ENCODE measurements around the gene SRPK3.
A peak's percentile ranks its signal among the peaks of the same experiment; 100 is the strongest.

The SRPK3 gene

DNA sequence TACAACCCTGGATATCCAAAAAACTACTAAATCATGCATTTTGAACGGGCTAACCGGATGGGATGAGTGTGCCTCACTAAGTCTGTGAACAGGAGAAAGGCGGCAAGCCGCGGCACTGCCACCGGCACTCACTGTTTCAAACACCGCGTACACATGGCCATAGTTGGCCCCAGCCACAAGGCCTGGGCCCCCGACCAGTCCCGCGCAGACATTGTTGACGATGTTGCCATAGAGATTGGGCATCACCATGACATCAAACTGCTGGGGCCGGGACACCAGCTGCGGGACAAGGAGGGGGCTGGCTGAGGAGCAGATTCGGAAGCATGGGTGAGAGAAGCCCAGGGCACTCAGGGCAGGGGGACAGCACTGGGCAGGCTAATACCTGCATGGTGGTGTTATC, 5.8 kb downstream of the SRPK3 start:
- peaks cover 0 to 35% of the 10 kb centered on the region in 2 donors for H3K36me3 ChIP-seq (ENCODE audit: control insufficient read depth in 1 of 2, insufficient read depth in 2 of 2, low read length in 2 of 2)
- H3K9me3 ChIP-seq (ENCODE audit: control insufficient read depth in 1 of 2, low read length in 2 of 2), result no peaks in the 10 kb centered on the region
- H3K27me3 ChIP-seq (ENCODE audit: control insufficient read depth in 1 of 2, insufficient read depth in 2 of 2, low read length in 2 of 2), result no peaks in the 10 kb centered on the region
- no peak overlapping the region for H3K9ac ChIP-seq (ENCODE audit: low read depth in 1 of 2, low read length in 2 of 2)
- no peaks in the 10 kb centered on the region for H3K4me1 ChIP-seq (ENCODE audit: control insufficient read depth in 1 of 2, insufficient read depth in 2 of 2, low read length in 2 of 2)
- no peak overlapping the region for H3K27ac ChIP-seq (ENCODE audit: low read depth, low read length)
- no peak overlapping the region for H3K4me3 ChIP-seq (ENCODE audit: low read depth in 1 of 2, low read length in 2 of 2)

DNA sequence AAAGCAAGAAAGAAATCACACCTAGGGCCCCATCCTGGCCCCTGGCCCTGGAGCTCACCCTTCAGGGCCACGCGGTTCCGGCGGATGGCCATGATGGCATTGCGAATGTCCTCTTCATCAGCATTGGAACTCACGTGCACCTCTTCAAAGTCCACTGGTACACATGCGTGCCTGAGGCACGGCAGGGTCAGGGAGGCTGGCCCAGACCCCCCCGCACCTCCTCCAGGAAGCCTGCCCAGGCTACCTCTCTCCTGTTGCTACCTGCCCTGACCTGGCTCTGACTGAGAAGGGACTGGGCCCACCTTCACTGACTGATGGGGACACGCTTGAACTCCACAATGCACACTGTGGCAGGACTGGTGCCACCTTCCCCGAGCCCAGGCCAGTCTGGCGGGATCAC, 8.8 kb downstream of the SRPK3 start:
- Histone ChIP-seq H3K4me1 (ENCODE audit: control insufficient read depth in 1 of 2, insufficient read depth in 2 of 2, low read length in 2 of 2) (peaks cover 12 to 13% of the 10 kb centered on the region in 2 donors), H3K27ac (ENCODE audit: low read depth, low read length) (no peak overlapping the region), H3K36me3 (ENCODE audit: control insufficient read depth in 1 of 2, insufficient read depth in 2 of 2, low read length in 2 of 2) (peaks cover 0 to 35% of the 10 kb centered on the region in 2 donors), H3K9me3 (ENCODE audit: control insufficient read depth in 1 of 2, low read length in 2 of 2) (no peaks in the 10 kb centered on the region), H3K9ac (ENCODE audit: low read depth in 1 of 2, low read length in 2 of 2) (no peak overlapping the region), H3K27me3 (ENCODE audit: control insufficient read depth in 1 of 2, insufficient read depth in 2 of 2, low read length in 2 of 2) (no peaks in the 10 kb centered on the region), H3K4me3 (ENCODE audit: low read depth in 1 of 2, low read length in 2 of 2) (no peak overlapping the region)

DNA sequence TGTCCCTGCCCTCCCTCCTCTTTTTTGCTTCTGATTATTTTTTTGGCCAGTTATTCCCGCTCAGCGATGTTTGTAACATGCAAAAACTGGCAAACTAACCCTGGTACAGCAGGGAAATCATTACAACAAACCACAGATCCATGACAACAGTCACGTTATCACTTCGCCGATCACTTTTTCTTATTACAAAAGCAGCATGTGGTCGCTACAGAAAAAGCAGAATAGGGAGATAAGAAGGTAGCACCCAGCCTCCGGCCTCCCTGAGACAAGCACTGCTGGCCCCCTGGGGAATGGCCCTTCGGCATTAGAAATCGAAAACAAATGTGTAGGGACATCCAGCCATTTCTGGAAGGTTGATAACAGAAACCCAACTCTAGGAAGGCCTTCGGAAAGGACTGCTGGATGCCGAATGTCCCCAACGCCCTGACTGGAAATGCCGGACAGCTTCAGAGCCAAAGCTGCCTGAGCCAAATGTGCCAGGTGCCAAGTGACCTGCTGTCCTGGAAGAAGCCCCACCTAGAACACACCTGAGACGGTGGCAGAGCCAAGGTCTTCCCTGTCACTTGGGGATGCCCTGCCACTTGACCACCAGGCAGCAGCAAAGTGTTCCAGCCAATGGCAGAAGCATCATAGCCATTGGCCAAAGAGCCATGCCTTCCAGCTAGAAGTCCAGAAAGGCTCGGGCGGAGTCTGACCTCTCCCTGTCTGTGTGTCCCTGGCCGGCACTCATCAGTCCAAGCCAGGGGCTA, 10.4 kb downstream of the SRPK3 start:
- H3K27me3 ChIP-seq (ENCODE audit: control insufficient read depth in 1 of 2, insufficient read depth in 2 of 2, low read length in 2 of 2), result no peaks in the 10 kb centered on the region
- H3K9me3 ChIP-seq (ENCODE audit: control insufficient read depth in 1 of 2, low read length in 2 of 2), result no peaks in the 10 kb centered on the region
- no peak overlapping the region for H3K27ac ChIP-seq (ENCODE audit: low read depth, low read length)
- H3K4me3 ChIP-seq (ENCODE audit: low read depth in 1 of 2, low read length in 2 of 2), result no peak overlapping the region
- peaks cover 21% of the 10 kb centered on the region in 2 donors for H3K4me1 ChIP-seq (ENCODE audit: control insufficient read depth in 1 of 2, insufficient read depth in 2 of 2, low read length in 2 of 2)
- H3K36me3 ChIP-seq (ENCODE audit: control insufficient read depth in 1 of 2, insufficient read depth in 2 of 2, low read length in 2 of 2), result peaks cover 0 to 28% of the 10 kb centered on the region in 2 donors
- H3K9ac ChIP-seq (ENCODE audit: low read depth in 1 of 2, low read length in 2 of 2), result no peak overlapping the region

DNA sequence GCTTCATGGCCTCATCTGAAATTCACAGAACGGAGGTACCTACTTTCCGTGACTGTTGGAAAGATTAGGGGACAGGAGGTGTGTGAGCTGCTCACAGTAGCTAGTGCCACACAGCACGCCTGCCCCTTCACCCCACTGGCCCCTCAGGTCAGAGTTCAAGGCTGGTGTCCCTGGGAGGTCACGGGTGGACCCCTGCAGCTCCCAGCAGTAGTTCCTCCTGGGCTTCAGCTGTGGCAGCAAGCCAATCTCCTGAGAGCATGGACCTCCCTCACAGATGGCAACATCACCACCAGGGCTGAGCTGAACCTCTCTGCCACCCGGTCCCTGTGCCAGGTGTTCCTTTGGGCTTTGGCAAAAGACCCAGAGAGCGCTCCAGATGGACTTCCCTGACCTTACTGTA, 11.5 kb downstream of the SRPK3 start:
- Histone ChIP-seq H3K9me3 (ENCODE audit: control insufficient read depth in 1 of 2, low read length in 2 of 2) (no peaks in the 10 kb centered on the region), H3K27me3 (ENCODE audit: control insufficient read depth in 1 of 2, insufficient read depth in 2 of 2, low read length in 2 of 2) (no peaks in the 10 kb centered on the region), H3K4me3 (ENCODE audit: low read depth in 1 of 2, low read length in 2 of 2) (peak overlapping the region in 1 of 2 donors; percentile 80), H3K36me3 (ENCODE audit: control insufficient read depth in 1 of 2, insufficient read depth in 2 of 2, low read length in 2 of 2) (peaks cover 0 to 21% of the 10 kb centered on the region in 2 donors), H3K4me1 (ENCODE audit: control insufficient read depth in 1 of 2, insufficient read depth in 2 of 2, low read length in 2 of 2) (peaks cover 21 to 22% of the 10 kb centered on the region in 2 donors), H3K27ac (ENCODE audit: low read depth, low read length) (no peak overlapping the region), H3K9ac (ENCODE audit: low read depth in 1 of 2, low read length in 2 of 2) (no peak overlapping the region)

DNA sequence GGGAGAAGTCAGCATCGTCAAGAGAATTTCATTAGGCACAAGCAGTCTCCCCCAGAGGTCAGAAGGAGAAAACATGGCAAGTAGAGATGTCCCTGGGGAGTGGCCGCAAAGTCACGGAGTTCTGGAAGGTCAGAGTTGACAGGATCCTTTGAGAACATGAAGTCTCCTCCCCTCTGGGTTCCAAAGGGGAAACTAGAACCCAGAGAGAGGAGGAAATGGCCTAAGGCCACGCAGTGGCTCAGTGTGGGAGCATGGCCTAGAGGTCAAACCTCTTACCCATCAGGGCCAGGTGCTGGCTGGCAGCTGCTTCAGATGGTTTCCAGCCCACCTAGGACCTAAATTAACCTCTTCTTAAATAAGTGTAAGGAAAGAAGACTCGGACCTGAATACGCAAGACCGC, 12.4 kb downstream of the SRPK3 start:
- H3K27me3 ChIP-seq (ENCODE audit: control insufficient read depth in 1 of 2, insufficient read depth in 2 of 2, low read length in 2 of 2), result no peaks in the 10 kb centered on the region
- peak overlapping the region; percentile 80 to 82 for H3K4me3 ChIP-seq (ENCODE audit: low read depth in 1 of 2, low read length in 2 of 2)
- no peaks in the 10 kb centered on the region for H3K9me3 ChIP-seq (ENCODE audit: control insufficient read depth in 1 of 2, low read length in 2 of 2)
- H3K36me3 ChIP-seq (ENCODE audit: control insufficient read depth in 1 of 2, insufficient read depth in 2 of 2, low read length in 2 of 2), result peaks cover 0 to 23% of the 10 kb centered on the region in 2 donors
- peak overlapping the region; percentile 36 for H3K27ac ChIP-seq (ENCODE audit: low read depth, low read length)
- H3K9ac ChIP-seq (ENCODE audit: low read depth in 1 of 2, low read length in 2 of 2), result peak overlapping the region; percentile 66 to 78
- peaks cover 21 to 22% of the 10 kb centered on the region in 2 donors for H3K4me1 ChIP-seq (ENCODE audit: control insufficient read depth in 1 of 2, insufficient read depth in 2 of 2, low read length in 2 of 2)

DNA sequence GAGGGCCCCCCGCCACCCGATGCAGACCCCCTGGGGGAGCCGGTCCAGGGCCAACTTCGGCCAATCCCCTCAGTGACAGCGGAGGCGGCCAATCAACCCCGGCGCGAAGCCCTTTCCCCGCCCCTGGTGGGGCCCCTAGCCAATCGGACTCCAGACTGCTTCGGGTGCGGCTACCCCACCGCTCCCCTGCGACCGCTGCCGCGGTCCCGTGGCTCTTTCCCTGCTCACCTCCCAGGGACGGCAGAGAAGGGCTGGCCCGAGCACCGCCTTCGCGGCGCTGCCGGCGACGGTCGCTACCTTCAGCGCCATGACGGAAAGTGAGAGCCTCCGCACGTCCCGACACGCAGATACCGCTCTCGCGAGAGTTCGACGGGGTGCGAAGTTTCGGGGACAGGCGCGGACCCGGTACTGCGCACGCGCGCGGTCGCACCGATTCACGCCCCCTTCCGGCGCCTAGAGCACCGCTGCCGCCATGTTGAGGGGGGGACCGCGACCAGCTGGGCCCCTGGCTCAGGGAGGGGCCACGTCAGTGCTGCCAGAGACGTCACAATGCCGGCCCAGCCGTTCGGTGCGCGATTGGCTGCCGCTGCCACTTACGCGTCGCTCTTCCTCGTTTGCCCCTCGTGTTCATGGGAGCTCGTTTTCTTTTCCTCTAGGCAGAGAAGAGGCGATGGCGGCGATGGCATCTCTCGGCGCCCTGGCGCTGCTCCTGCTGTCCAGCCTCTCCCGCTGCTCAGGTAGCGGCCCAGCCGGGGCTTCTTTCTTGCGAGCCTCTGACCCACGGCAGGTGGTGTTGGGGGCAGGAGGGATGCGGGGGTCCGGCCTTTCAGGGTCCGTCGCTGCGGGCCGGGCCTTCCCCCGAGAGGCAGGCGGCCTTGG, 13.4 kb downstream of the SRPK3 start, which contains the start of the genes IDH3G and SSR4:
Gene IDH3G, minus strand, starts transcription at position 358 of the 879 bp plus-strand sequence. Its CDS starts 49 bp downstream, at position 309.
Gene SSR4, plus strand, starts transcription at position 651 of the 879 bp plus-strand sequence. Its CDS starts 20 bp downstream, at position 671.
- Histone ChIP-seq H3K4me1 (ENCODE audit: control insufficient read depth in 1 of 2, insufficient read depth in 2 of 2, low read length in 2 of 2) (peaks cover 21 to 22% of the 10 kb centered on the region in 2 donors), H3K9ac (ENCODE audit: low read depth in 1 of 2, low read length in 2 of 2) (peak within 1 kb of the TSS; percentile 78 to 79), H3K27me3 (ENCODE audit: control insufficient read depth in 1 of 2, insufficient read depth in 2 of 2, low read length in 2 of 2) (no peaks in the 10 kb centered on the region), H3K36me3 (ENCODE audit: control insufficient read depth in 1 of 2, insufficient read depth in 2 of 2, low read length in 2 of 2) (peaks cover 0 to 25% of the 10 kb centered on the region in 2 donors), H3K4me3 (ENCODE audit: low read depth in 1 of 2, low read length in 2 of 2) (peak within 1 kb of the TSS; percentile 80 to 82), H3K9me3 (ENCODE audit: control insufficient read depth in 1 of 2, low read length in 2 of 2) (no peaks in the 10 kb centered on the region), H3K27ac (ENCODE audit: low read depth, low read length) (peak within 1 kb of the TSS; percentile 85)

DNA sequence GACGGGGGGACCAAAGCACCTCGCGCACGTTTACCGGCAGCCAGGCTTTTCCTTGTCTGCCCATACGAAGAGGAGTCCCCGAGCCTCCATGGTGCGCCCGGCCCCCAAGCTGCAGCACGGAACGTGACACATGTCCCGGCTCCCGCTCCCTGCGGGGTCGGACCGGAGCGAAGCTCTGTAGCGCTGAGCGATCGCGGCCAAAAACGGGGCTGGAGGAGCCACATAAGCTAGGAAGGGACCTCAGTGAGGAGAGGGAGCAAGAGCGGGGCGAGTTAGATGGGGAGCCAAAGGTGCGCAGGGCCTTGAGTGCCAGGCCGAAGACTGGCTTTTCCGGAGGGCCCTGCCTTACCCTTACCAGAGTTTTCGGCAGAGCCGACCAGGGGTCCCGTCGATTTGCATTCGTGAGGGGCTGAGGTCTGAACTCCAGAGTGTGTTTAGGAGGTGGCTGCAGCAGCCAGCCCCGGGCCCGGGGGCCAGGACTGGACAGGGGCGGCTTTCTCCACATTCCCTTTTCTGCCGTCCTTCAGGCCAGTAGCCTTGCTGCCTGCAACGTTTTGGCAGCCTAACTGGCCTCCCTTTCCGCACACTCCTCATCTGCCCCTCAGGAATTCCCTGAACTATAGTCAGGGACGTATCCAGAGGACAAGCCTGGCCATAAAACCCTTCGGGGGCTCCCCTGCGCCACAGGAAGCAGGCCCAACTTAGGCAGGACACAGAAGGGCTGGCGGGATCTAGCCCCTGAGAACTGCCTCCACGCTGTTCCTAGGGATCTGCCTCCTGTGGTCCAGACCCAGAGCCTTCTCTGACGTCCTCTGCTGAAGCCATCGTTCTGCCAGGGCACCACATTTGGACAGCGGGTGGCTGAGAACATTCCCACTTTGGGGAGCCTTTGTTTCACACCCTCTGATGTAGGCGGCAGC, 14.3 kb downstream of the SRPK3 start:
- peak overlapping the region; percentile 66 for H3K27ac ChIP-seq (ENCODE audit: low read depth, low read length)
- no peaks in the 10 kb centered on the region for H3K27me3 ChIP-seq (ENCODE audit: control insufficient read depth in 1 of 2, insufficient read depth in 2 of 2, low read length in 2 of 2)
- peaks cover 0 to 21% of the 10 kb centered on the region in 2 donors for H3K36me3 ChIP-seq (ENCODE audit: control insufficient read depth in 1 of 2, insufficient read depth in 2 of 2, low read length in 2 of 2)
- H3K9me3 ChIP-seq (ENCODE audit: control insufficient read depth in 1 of 2, low read length in 2 of 2), result no peaks in the 10 kb centered on the region
- H3K9ac ChIP-seq (ENCODE audit: low read depth in 1 of 2, low read length in 2 of 2), result peak overlapping the region; percentile 63
- peaks cover 21 to 22% of the 10 kb centered on the region in 2 donors for H3K4me1 ChIP-seq (ENCODE audit: control insufficient read depth in 1 of 2, insufficient read depth in 2 of 2, low read length in 2 of 2)
- H3K4me3 ChIP-seq (ENCODE audit: low read depth in 1 of 2, low read length in 2 of 2), result peak overlapping the region; percentile 77 to 81

DNA sequence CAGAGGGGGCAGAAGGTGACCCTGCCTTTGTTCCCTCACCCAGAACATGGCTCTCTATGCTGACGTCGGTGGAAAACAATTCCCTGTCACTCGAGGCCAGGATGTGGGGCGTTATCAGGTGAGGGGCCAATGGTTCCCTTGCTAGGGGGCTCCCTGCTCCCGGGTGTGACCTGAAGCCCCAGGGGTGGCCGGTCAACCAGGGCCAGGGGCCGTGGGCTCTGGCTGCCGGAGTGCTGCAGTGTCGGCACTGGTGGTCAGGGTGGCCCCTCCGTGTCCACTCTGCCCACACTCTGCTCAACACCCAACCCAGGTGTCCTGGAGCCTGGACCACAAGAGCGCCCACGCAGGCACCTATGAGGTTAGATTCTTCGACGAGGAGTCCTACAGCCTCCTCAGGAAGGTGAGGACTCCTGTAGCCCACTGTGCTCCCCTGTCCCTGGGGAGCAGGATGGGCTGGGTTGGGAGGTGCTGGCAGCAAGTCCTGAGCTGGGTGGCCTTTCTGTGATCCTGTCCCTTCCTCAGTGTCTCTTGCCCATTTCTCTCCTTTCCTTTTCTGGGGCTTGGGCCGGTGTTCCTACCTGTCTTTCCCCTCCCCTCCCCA, 16.7 kb downstream of the SRPK3 start:
- Histone ChIP-seq H3K36me3 (ENCODE audit: control insufficient read depth in 1 of 2, insufficient read depth in 2 of 2, low read length in 2 of 2) (peaks cover 0 to 21% of the 10 kb centered on the region in 2 donors), H3K9ac (ENCODE audit: low read depth in 1 of 2, low read length in 2 of 2) (no peak overlapping the region), H3K4me3 (ENCODE audit: low read depth in 1 of 2, low read length in 2 of 2) (no peak overlapping the region), H3K4me1 (ENCODE audit: control insufficient read depth in 1 of 2, insufficient read depth in 2 of 2, low read length in 2 of 2) (peaks cover 18% of the 10 kb centered on the region in 2 donors), H3K27ac (ENCODE audit: low read depth, low read length) (no peak overlapping the region), H3K9me3 (ENCODE audit: control insufficient read depth in 1 of 2, low read length in 2 of 2) (no peaks in the 10 kb centered on the region), H3K27me3 (ENCODE audit: control insufficient read depth in 1 of 2, insufficient read depth in 2 of 2, low read length in 2 of 2) (no peaks in the 10 kb centered on the region)

DNA sequence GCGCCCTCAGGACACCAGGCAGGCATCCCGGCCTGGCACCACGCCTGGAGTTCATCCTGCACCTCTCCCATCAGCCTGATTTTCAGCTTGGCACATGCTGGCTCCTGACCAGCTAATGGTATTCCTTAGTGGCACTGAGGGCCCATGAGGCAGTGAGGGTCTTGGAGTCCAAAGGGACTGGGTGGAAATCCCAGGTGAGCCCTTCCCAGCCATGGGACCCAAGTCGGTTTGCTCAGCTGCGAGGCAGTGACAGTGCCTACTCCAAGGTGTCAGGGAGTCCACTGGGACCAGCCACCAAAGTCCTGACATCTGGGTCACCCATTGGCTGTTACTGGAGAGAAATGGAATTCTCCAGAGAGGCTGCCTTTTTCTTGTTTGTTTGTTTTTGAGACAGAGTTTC, 18.5 kb downstream of the SRPK3 start:
- H3K36me3 ChIP-seq (ENCODE audit: control insufficient read depth in 1 of 2, insufficient read depth in 2 of 2, low read length in 2 of 2), result peaks cover 0 to 21% of the 10 kb centered on the region in 2 donors
- H3K9me3 ChIP-seq (ENCODE audit: control insufficient read depth in 1 of 2, low read length in 2 of 2), result no peaks in the 10 kb centered on the region
- no peak overlapping the region for H3K27ac ChIP-seq (ENCODE audit: low read depth, low read length)
- no peak overlapping the region for H3K9ac ChIP-seq (ENCODE audit: low read depth in 1 of 2, low read length in 2 of 2)
- no peak overlapping the region for H3K4me3 ChIP-seq (ENCODE audit: low read depth in 1 of 2, low read length in 2 of 2)
- peaks cover 8 to 10% of the 10 kb centered on the region in 2 donors for H3K4me1 ChIP-seq (ENCODE audit: control insufficient read depth in 1 of 2, insufficient read depth in 2 of 2, low read length in 2 of 2)
- H3K27me3 ChIP-seq (ENCODE audit: control insufficient read depth in 1 of 2, insufficient read depth in 2 of 2, low read length in 2 of 2), result no peaks in the 10 kb centered on the region
